NCI-H2081 treated with DMSO at 0.1 percent for 48 hours (cell line): ENCODE results near the gene ADAMTS9.

ENCODE experiments used
- DNase-seq: peaks from one replicate; lab custom pipeline; 2025; lab: John Stamatoyannopoulos, UW

ADAMTS9 gene, protein sequence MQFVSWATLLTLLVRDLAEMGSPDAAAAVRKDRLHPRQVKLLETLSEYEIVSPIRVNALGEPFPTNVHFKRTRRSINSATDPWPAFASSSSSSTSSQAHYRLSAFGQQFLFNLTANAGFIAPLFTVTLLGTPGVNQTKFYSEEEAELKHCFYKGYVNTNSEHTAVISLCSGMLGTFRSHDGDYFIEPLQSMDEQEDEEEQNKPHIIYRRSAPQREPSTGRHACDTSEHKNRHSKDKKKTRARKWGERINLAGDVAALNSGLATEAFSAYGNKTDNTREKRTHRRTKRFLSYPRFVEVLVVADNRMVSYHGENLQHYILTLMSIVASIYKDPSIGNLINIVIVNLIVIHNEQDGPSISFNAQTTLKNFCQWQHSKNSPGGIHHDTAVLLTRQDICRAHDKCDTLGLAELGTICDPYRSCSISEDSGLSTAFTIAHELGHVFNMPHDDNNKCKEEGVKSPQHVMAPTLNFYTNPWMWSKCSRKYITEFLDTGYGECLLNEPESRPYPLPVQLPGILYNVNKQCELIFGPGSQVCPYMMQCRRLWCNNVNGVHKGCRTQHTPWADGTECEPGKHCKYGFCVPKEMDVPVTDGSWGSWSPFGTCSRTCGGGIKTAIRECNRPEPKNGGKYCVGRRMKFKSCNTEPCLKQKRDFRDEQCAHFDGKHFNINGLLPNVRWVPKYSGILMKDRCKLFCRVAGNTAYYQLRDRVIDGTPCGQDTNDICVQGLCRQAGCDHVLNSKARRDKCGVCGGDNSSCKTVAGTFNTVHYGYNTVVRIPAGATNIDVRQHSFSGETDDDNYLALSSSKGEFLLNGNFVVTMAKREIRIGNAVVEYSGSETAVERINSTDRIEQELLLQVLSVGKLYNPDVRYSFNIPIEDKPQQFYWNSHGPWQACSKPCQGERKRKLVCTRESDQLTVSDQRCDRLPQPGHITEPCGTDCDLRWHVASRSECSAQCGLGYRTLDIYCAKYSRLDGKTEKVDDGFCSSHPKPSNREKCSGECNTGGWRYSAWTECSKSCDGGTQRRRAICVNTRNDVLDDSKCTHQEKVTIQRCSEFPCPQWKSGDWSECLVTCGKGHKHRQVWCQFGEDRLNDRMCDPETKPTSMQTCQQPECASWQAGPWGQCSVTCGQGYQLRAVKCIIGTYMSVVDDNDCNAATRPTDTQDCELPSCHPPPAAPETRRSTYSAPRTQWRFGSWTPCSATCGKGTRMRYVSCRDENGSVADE (N-terminal part only)

DNA sequence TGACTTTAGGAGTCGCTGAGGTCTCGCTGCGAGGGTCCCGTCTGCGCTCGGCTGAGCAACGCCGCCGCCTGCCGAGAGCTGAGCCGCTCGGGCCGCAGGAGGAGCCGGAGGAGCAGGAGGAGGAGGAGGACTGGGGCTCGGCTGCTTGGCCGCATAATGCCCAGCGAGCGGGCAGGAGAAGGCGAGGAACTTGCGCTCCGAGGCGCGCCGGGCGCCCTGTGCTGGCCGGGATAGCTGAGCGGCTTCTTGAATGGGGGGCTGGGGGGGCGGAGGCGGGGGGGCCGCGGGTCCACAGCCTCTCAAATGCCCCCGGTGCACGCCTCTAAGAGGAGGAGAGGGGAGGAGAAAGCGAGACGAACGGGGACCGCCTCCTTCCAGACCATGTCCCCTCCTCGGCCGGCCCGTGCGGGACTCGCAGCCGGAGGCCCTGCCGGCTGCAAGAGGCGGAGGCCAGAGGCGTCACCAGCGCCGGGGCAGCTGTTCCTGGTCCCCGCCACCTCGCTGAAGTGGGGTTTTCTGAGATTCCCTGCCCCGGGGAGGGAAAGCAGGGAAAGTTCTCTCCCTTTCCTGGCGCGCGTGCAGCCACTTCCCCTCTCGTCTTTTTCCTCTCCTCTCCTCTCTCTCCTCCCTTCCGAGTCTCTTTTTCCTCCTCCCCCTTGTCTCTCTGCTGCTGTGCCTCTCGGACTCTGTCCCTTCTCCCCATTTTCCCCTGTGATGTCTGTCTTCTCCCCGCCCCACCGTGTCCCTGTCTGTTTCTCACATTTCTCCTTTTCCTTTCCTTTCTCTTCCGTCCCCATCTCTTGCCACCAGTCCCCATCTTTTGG lies at the start of gene ADAMTS9:
Gene ADAMTS9 (minus strand): TSS at position 220 of the 824 bp plus-strand sequence. CDS start 343 bp downstream, outside the sequence.
- no peak for DNase-seq

DNA sequence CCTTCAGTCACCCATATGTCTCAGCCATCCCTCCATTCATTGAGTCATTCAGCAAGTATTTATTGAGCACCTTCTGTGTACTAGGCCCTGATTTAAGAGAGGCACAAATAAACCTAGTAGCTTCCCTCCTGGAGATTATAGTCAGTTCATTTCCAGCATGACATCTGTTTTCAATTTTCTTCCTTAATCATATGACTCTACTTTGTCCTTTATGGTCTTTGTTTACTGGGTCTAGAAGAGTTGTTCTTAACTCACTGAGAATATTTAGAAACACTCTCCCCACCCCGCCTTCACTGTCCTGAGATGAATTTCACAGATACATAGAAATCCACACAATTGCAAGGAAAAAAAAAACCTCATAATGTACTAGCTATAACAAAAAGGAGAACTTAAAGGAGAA lies 44.8 kb upstream of the ADAMTS9 start:
- no peak for DNase-seq

DNA sequence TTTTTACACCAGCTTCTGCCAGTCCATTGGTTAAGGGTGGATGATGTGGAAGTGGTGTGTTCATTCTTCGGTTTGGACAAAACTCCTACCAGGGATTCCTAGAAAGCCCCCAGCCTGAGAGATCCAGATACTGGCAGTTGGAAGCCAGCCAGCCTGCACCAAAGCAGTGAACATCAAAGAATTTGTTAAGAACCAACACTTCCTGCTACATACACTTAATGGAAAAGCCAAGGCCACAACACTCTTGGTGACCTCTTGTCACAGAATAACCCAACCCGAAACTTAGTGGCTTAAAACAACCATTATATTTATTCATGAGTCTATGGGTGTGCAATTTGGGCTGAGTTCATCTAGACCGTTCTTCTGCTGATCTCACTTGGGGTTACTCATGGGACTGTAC lies 42.9 kb upstream of the ADAMTS9 start:
- no peak for DNase-seq

DNA sequence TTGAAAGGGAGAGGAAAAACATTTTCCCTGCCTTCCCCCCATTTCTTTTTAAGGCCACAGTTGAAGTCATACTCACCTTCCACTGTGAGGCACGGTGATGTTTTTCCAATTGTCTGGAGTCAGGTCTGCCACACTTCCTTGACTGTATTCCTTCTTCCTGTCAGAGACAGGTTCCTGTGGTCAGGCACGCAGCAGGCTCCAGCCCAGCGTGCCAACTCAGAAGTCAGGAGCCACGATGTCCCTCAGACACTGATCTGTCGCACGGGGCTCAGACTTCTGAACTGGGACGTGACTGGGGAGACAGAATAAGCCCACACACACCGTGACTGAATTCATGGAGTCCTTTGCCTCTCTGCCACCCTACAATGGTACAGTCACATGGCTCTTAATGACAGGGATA lies 41.2 kb upstream of the ADAMTS9 start:
- no peak for DNase-seq

DNA sequence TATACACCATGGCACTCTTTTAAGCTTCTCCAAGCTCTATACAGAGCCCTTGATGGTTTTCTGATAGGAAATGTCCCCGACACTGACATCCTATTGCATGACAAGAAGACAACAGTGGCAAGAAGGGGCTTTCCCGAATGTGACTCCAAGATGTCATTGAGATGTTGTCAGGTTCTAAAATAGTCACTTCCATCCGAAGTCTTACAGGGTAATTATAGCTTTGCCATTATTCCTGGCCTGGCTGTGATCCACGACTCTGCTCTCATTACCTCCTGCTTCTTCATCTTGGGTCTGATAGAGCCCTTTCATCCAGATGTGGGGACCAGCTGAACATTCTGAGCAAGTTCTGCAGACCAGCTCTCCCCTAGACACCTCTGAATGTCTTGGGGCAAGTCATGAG lies 40.6 kb upstream of the ADAMTS9 start:
- no peak for DNase-seq

DNA sequence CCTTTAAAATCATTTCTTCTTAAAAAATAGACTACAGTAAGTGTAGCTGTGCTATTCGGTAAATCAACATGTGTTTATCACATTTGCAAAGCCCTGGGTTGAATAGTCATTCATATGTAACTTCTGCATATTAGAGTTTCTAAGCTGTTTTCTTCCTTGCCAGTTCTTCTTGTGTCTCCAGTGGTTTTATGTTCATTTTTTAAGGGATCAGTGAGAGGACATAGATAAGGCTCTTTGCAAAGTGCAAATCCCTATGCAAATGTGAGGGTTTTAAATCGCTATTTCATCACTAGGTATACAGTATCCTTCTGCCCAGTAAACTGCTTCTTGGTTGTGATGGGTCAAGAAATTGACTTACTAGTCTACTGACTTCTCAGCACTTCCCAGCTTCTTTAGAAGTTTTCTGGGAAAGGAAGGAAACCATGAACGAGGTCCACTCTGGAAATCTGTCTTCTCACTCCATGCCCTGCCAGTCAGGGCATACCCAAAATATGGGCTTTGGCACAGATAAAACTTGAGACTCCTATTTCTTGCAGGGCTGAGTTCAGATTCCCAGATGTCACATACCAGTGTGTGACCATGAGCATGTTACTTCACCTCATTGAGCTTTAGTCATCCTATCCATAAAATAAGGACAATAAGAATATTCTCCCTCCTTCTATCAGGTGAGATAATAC lies 38.8 kb upstream of the ADAMTS9 start:
- no peak for DNase-seq

DNA sequence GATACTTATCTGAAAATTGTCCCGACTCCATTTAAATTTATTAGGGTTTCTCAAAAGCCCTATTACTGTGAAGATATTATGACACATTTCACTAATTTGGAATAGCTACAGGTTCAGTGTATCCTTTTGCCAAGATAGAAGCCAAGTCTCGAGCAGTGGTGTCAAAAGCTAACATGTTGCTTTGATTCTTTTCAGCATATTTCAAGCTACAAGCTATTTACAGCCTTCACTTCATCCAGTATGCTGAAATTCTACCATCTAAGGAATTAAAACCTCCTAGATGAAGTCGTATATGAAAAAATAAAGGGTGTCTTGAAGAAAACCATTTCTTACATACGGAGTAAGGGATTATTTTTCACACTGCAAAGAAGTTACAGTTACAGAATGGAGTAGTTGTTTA lies 31.2 kb upstream of the ADAMTS9 start:
- DNase-seq = no peak

DNA sequence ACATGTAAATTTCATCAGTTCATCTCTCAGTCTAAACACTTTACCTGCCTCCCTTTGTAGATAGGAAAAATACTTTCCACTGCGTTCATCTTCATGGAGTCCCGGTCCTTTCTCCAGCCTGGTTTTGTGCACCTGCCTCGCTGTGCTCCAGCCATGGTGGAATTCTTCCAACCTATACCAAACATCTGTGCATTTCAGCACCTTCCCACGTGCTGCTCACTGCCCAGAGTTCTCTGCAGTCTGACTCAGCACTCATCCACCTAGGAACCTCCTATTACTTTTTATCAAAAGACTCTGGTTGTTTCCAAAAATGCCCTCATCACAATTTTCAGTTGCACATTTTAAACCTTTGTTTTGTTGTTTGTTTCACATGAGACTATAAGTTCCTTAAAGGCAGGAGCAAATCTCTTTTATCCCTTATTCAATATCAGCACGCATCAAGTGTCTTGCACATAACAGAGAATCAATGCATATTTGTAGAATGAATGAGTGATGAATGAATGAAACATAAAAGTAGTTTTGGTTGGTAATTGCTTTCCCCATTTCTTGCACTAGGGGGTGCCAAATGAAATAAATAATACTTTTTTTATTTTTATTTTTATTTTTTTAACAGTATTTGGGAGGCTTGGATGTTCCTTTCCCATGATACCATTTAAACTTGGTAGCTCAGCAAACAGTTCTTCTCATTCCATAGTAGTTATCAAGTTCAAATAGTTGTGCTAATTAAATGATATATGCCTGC lies 30.2 kb upstream of the ADAMTS9 start:
- no peak for DNase-seq

DNA sequence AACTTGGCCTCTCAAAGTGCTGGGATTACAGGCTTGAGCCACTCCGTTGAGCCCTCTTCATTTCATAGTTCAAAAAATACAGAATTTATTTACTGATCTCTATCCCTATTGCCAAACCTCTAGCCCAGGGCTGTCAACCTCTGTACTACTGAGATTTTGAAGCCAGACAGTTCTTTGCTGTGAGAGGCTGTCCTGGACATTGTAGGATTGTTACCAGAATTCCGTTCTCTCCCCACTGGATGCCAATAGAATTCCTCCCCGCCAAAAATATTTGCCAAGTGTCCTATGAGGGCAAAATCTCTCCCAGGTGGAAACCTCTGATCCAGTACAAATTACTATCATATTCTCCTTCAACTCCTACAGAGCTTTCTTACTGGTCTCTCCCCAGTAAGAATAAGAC lies 29.6 kb upstream of the ADAMTS9 start:
- DNase-seq = no peak

DNA sequence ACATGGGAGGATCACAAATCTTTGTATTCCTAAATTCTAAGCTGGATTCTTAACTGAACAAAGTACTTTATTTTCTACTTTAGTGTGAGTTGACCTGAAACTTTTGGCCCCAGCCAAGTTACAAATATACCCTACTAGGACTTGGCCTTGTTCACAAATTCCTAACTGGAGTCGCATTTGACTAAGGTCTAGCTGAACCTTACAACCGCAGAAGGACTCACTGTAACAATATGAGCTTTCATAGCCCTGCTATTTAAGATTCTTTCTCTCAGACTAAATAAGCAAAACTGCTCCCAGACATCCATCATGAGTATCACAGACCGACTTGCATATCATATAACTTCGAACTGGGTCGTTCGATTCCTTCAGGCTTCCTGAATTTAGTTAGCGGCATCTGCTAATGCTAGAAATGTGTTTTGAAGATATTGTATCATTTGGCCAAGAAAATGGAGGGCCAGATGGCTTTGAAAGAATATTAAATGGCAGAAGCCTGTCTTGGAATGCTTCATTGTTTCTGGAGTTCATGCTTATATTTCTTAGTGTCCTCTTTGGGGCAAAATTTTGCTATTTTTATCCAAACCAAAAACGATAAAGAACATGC lies 28.4 kb upstream of the ADAMTS9 start:
- DNase-seq = no peak

DNA sequence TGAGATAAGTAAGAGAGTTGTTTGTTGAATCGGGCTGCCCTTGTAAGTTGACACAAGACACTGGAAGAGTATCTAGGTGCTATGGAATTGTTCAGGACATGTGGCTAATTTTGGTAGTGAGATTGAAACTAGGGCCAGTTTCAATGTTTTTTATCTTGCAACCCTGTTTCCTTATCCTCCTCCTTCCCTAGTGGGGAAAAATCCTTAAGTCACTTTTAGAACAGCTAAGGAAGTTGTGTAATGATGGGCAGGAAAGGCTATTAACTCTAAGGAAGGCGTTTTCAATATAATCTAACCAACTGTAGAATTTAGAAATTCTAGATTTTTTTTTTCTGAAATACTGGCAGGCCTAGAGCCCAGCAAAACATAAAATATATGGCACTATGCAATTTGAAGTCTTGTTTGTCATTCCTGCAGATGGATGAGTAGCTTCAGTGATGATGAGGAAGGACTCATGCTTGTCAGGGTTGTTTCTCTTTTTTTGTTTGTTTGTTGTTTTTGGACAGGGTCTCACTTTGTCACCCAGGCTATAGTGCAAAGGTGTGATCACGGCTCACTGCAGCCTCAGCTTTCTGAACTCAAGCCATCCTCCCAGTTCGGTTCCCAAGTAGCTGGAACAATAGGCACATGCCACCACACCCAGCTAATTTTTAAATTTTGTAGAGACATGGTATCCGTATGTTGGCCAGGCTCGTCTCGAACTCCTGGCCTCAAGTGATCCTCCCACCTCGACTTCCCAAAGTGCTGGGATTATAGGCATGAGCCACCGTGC lies 27.6 kb upstream of the ADAMTS9 start:
- no peak for DNase-seq

DNA sequence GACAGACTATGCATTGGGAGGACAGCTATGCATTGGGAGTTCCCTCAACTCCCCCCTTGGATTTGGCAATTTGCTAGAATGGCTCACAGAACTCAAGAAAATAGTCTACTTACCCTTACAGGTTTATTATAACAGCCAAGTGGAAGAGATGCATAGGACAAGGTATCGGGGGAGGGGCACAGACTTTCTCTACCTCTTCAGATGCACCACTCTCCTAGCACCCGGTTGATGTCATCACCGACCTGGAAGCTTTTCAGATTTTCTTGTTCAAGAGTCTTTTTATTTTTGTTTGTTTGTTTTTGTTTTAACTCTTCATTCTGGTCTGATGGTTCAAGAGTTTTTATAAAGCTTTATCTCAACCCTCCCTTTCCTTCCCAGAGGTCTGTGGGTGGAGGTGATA lies 20.7 kb upstream of the ADAMTS9 start:
- no peak for DNase-seq

DNA sequence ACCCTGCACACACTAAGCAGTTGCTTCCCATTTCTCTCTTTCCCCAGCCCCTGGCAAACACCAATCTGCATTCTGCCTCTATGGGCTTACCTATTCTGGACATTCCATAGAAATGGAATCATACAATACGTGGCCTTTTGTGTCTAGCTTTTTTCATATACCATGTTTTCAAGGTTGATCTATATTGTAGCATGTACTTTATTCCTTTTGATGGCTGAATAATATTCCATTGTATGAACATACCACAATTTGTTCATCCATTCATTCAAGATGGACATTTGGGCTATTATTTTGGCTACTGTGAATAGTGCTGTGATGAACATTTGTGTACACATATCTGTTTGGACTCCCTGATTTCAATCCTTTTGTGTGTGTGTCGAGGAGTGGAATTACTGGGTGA lies 18.1 kb upstream of the ADAMTS9 start:
- DNase-seq = no peak

DNA sequence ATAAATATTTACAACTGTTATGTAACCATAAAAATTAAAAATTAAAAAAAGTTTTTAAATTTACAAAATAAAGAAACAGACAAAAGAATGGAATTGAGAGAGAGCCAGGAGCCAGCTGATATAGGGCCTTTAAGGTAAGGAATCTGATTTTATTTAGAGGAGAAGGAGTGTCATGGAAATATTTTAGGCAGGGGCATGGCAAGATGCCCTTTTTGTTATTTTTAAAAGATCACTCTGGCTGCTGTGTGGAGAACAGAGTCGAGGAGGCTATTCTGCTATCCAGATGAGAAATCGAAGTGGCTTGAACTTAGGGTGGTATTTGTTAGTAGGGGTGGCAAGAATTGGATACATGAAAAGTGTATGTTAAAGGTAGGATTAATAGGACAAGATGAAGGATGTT lies 9.1 kb upstream of the ADAMTS9 start:
- DNase-seq = no peak

DNA sequence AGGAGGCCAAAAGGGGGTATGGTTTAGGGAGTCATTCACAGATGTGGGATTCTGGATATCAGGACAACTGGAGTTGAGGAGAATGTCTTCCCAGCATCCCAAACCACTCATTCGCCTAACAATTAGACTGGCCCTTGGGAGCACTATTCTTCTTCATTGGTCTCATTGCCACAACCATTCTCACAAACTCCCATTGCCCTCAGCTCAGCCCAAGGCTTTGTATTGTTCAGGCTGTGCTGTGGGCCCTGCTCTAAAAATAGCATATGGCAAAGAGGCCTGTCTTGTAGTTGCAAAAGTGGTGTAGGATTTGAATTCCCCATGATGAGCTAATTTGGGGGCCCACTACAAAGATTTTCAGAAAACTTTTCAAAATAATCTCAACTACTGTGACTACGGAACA lies 6.3 kb upstream of the ADAMTS9 start:
- no peak for DNase-seq

DNA sequence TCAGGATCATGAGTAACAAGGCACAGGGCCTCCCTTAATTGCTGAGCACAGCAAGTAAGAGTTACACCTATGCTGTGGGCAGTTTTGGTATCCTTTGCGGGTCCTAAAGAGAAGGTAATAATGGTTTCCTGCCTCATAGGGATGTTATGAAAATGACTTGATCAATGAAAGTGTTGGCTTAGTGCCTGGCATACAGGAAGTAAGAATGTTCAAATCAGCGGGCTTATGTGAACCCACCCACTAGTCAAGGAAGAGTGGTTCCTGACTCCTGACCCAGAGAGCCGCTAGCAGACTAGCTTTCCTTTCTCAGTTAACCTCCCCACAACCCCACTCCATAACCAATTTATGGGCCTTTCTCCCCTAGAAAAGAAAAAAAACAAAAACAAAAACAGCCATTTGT lies 5.2 kb upstream of the ADAMTS9 start:
- DNase-seq = no peak

DNA sequence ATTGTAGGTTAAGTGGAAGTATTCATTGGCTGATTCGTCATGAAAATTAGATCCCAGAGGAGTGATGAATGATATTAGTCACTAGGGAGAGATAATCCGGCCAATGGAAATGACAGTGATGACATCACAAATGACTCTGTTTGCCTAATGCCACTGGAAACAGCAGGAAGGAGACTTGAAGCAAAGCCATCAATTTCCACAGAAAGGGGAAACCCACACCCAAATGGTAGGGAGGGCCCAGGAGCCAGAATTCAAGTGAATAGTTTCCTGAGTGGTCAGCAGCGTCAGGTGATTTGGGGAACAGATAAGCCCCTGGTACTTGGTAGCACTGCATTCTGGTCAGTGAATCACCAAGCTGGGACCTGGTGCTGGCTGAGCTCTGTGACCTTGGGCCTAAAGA lies 3.3 kb upstream of the ADAMTS9 start:
- DNase-seq = no peak

DNA sequence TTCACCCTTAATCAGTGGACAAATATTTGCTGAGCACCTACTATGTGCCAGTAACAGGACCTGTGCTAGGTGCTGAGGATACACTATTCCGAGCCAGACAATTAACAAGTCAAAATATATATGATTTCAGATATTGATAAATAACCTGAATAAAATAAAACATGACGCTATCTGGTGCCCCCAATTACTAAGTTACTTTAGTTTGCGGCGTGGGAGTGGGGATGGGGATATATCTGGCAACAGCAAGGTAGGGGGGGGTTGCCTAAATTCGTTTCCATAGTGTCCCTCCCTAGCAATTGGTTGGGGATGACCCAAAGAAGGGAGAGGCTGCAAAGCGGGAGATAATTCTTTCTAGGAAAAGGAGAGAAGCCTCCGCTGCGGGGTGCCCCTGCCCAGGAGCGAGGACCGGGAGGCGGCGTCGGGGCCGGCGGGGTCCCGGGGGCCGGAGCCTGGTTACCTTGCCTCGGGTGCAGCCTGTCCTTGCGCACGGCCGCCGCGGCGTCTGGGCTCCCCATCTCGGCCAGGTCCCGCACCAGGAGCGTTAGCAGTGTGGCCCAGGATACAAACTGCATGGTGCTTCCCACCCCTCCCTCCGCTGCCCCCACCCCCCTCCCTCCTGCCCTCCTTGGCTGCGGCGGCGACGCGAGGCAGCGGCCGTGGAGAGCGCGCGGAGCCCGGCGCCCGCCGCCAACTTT lies 567 bp downstream of the ADAMTS9 start:
- no peak for DNase-seq
